ENCODE results near the gene IFI27L1.

IFI27L1 gene

DNA sequence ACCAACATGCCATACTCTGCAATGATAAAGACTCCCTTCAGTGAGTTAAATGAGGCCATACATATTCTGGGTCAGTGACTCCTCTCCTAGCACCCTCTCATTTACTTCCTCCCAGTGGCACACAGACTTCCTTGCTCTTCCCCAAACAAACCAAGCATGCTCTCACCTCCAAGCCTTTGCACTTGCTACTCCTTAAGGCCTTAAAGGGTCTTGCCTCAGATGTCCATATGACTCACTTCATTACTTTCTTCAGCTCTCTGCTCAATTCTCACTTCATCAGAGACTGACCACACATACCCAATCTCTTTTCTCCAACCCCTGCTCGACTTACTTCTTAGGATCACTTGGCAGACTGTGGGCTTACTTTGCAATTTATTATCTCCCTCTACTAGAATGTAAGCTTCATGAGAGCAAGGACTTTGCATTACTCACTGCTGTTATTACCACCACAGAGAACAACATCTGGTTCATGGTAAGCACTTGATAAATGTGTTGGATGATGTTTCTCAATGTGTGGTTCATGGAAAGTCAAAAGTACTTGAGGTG is 22.9 kb upstream of the IFI27L1 start:
- H3K79me2 ChIP-seq (ENCODE audit: insufficient read depth, low read length), result peaks cover 10% of the 10 kb centered on the region
- H3K4me2 ChIP-seq (ENCODE audit: low read depth, low read length, poor library complexity, severe bottlenecking), result no peak overlapping the region
- H3K4me3 ChIP-seq (ENCODE audit: low read length, poor library complexity, severe bottlenecking), result no peak overlapping the region
- TF ChIP-seq EZH2phosphoT487 (IDR thresholded peaks at IDR 0.05; ENCODE audit: borderline replicate concordance), result no peak
- TF ChIP-seq, protein P1, sequence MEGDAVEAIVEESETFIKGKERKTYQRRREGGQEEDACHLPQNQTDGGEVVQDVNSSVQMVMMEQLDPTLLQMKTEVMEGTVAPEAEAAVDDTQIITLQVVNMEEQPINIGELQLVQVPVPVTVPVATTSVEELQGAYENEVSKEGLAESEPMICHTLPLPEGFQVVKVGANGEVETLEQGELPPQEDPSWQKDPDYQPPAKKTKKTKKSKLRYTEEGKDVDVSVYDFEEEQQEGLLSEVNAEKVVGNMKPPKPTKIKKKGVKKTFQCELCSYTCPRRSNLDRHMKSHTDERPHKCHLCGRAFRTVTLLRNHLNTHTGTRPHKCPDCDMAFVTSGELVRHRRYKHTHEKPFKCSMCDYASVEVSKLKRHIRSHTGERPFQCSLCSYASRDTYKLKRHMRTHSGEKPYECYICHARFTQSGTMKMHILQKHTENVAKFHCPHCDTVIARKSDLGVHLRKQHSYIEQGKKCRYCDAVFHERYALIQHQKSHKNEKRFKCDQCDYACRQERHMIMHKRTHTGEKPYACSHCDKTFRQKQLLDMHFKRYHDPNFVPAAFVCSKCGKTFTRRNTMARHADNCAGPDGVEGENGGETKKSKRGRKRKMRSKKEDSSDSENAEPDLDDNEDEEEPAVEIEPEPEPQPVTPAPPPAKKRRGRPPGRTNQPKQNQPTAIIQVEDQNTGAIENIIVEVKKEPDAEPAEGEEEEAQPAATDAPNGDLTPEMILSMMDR (conservative IDR thresholded peaks at IDR 0.05; ENCODE audit: low read length), result no peak
- no peaks in the 10 kb centered on the region for H3K4me1 ChIP-seq (ENCODE audit: insufficient read depth, low read length, poor library complexity, severe bottlenecking)
- H3K9me3 ChIP-seq (ENCODE audit: insufficient read depth, low read depth, low read length), result no peaks in the 10 kb centered on the region
- H3K27me3 ChIP-seq (ENCODE audit: insufficient read depth, low read length, poor library complexity, severe bottlenecking), result no peaks in the 10 kb centered on the region
- H3F3A ChIP-seq (ENCODE audit: low read depth), result no peaks in the 10 kb centered on the region
- H4K20me1 ChIP-seq (ENCODE audit: insufficient read depth, low read length, poor library complexity, severe bottlenecking), result peaks cover 16% of the 10 kb centered on the region
- H3K36me3 ChIP-seq (ENCODE audit: insufficient read depth, low read length), result peaks cover 92% of the 10 kb centered on the region
- no peak overlapping the region for H3K9ac ChIP-seq (ENCODE audit: low read depth, low read length, poor library complexity, severe bottlenecking)
- H3K9me2 ChIP-seq (replicated peaks; ENCODE audit: low read depth, low read length), result no peaks in the 10 kb centered on the region
- H2AFZ ChIP-seq (ENCODE audit: low read length), result no peak overlapping the region

GRCh38 chr14:94058674-94059138 is 22.4 kb upstream of the IFI27L1 start:
- peaks cover 90% of the 10 kb centered on the region for H3K36me3 ChIP-seq (ENCODE audit: insufficient read depth, low read length)
- no peak overlapping the region for H3K4me3 ChIP-seq (ENCODE audit: low read length, poor library complexity, severe bottlenecking)
- no peaks in the 10 kb centered on the region for H3K4me1 ChIP-seq (ENCODE audit: insufficient read depth, low read length, poor library complexity, severe bottlenecking)
- no peak overlapping the region for H3K4me2 ChIP-seq (ENCODE audit: low read depth, low read length, poor library complexity, severe bottlenecking)
- H2AFZ ChIP-seq (ENCODE audit: low read length), result no peak overlapping the region
- no peak for TF ChIP-seq EZH2phosphoT487 (IDR thresholded peaks at IDR 0.05; ENCODE audit: borderline replicate concordance)
- TF ChIP-seq, protein P1 (conservative IDR thresholded peaks at IDR 0.05; ENCODE audit: low read length), result no peak
- no peak overlapping the region for H3K9ac ChIP-seq (ENCODE audit: low read depth, low read length, poor library complexity, severe bottlenecking)
- no peaks in the 10 kb centered on the region for H3K9me3 ChIP-seq (ENCODE audit: insufficient read depth, low read depth, low read length)
- no peaks in the 10 kb centered on the region for H3K27me3 ChIP-seq (ENCODE audit: insufficient read depth, low read length, poor library complexity, severe bottlenecking)
- peaks cover 21% of the 10 kb centered on the region for H4K20me1 ChIP-seq (ENCODE audit: insufficient read depth, low read length, poor library complexity, severe bottlenecking)
- H3K79me2 ChIP-seq (ENCODE audit: insufficient read depth, low read length), result peaks cover 15% of the 10 kb centered on the region
- H3F3A ChIP-seq (ENCODE audit: low read depth), result no peaks in the 10 kb centered on the region
- no peaks in the 10 kb centered on the region for H3K9me2 ChIP-seq (replicated peaks; ENCODE audit: low read depth, low read length)

GRCh38 chr14:94059998-94060397 is 21.1 kb upstream of the IFI27L1 start:
- Histone ChIP-seq H2AFZ (ENCODE audit: low read length) (no peak overlapping the region), H4K20me1 (ENCODE audit: insufficient read depth, low read length, poor library complexity, severe bottlenecking) (peaks cover 32% of the 10 kb centered on the region), H3F3A (ENCODE audit: low read depth) (no peaks in the 10 kb centered on the region), H3K9me2 (replicated peaks; ENCODE audit: low read depth, low read length) (no peaks in the 10 kb centered on the region), H3K9ac (ENCODE audit: low read depth, low read length, poor library complexity, severe bottlenecking) (no peak overlapping the region), H3K79me2 (ENCODE audit: insufficient read depth, low read length) (peaks cover 27% of the 10 kb centered on the region), H3K9me3 (ENCODE audit: insufficient read depth, low read depth, low read length) (no peaks in the 10 kb centered on the region), H3K4me1 (ENCODE audit: insufficient read depth, low read length, poor library complexity, severe bottlenecking) (no peaks in the 10 kb centered on the region), H3K27me3 (ENCODE audit: insufficient read depth, low read length, poor library complexity, severe bottlenecking) (no peaks in the 10 kb centered on the region), H3K36me3 (ENCODE audit: insufficient read depth, low read length) (peaks cover 85% of the 10 kb centered on the region), H3K4me2 (ENCODE audit: low read depth, low read length, poor library complexity, severe bottlenecking) (no peak overlapping the region), H3K4me3 (ENCODE audit: low read length, poor library complexity, severe bottlenecking) (no peak overlapping the region)
- TF ChIP-seq, protein P1 (conservative IDR thresholded peaks at IDR 0.05; ENCODE audit: low read length), result no peak
- no peak for TF ChIP-seq EZH2phosphoT487 (IDR thresholded peaks at IDR 0.05; ENCODE audit: borderline replicate concordance)

All from Loucy (cell line).